GM18951 (cell line): ENCODE data around the gene TOR1B.

Source experiments
- POLR2A ChIP-seq: IDR thresholded peaks from 4 replicates; pipeline ENCODE4 v1.6.1; 2011; ENCODE audit warnings: mild to moderate bottlenecking; ENCODE audit not compliant: insufficient read length, insufficient read depth; ENCODE audit errors: extremely low read depth
- in situ Hi-C: fragments of 300-500 bp; cut with MboI; formaldehyde crosslinking; loops from one replicate; pipeline ENCODE4 v1.12.0; 2022; ENCODE audit warnings: low sequenced_read_pairs, mixed read lengths, inconsistent platforms; ENCODE audit not compliant: unreplicated experiment

TOR1B gene

GRCh38 chr9:129841071-129841470 is 38.1 kb downstream of the TOR1B start:
- in situ Hi-C loops, result no loop called here

GRCh38 chr9:129845373-129845772 is 42.4 kb downstream of the TOR1B start:
- TF ChIP-seq POLR2A, result no peak
- in situ Hi-C loops, result no loop called here

More at GRCh38 chr9:129841071-129841470, 38.1 kb downstream of the TOR1B start:
- no peak for TF ChIP-seq POLR2A

GRCh38 chr9:129848712-129849441 is 45.9 kb downstream of the TOR1B start:
- in situ Hi-C loops, result no loop called here
- TF ChIP-seq POLR2A, result no peak

GRCh38 chr9:129849901-129850300 is 46.9 kb downstream of the TOR1B start:
- no peak for TF ChIP-seq POLR2A
- in situ Hi-C loops, result no loop called here

GRCh38 chr9:129850821-129851550 is 48.0 kb downstream of the TOR1B start:
- in situ Hi-C loops, result no loop called here
- no peak for TF ChIP-seq POLR2A

- in situ Hi-C loops, result no loop called here
- no peak for TF ChIP-seq POLR2A
Measured at GRCh38 chr9:129851821-129852220, 48.8 kb downstream of the TOR1B start.

- no peak for TF ChIP-seq POLR2A
- in situ Hi-C loops, result no loop called here
Measured at GRCh38 chr9:129852579-129852978, 49.6 kb downstream of the TOR1B start.

GRCh38 chr9:129853614-129854013 is 50.6 kb downstream of the TOR1B start:
- in situ Hi-C loops, result no loop called here
- TF ChIP-seq POLR2A, result no peak

- TF ChIP-seq POLR2A, result no peak
- in situ Hi-C loops, result no loop called here
Measured at GRCh38 chr9:129854588-129855110, 51.7 kb downstream of the TOR1B start.

- in situ Hi-C loops, result no loop called here
- TF ChIP-seq POLR2A, result no peak
Measured at GRCh38 chr9:129857207-129857606, 54.2 kb downstream of the TOR1B start.

- in situ Hi-C loops, result no loop called here
- no peak for TF ChIP-seq POLR2A
Measured at GRCh38 chr9:129858167-129858962, 55.4 kb downstream of the TOR1B start.
